Stimulated activated naive CD8-positive, alpha-beta T cell treated with anti-CD3 and anti-CD28 coated beads, Interleukin-15, Interleukin-2, amounts not matched to agents 100 ng/mL and 50 ng/mL, for 24 hours (primary cell): ENCODE measurements around the gene ARAP2.

ENCODE experiments used
- H3K27ac Mint-ChIP-seq: one replicate; pipeline ENCODE4 v1.8.0; 2021; ENCODE audit warnings: mild to moderate bottlenecking, mixed read lengths
- H3K27me3 Mint-ChIP-seq: one replicate; pipeline ENCODE4 v1.8.0; 2021; ENCODE audit warnings: mixed read lengths
- H3K36me3 Mint-ChIP-seq: one replicate; pipeline ENCODE4 v1.8.0; 2021; ENCODE audit warnings: low read depth, mixed read lengths
- H3K4me1 Mint-ChIP-seq: one replicate; pipeline ENCODE4 v1.8.0; 2021; ENCODE audit warnings: low read depth, mixed read lengths
- H3K4me3 Mint-ChIP-seq: one replicate; pipeline ENCODE4 v1.8.0; 2021; ENCODE audit warnings: mild to moderate bottlenecking, mixed read lengths
- H3K9me3 Mint-ChIP-seq: one replicate; pipeline ENCODE4 v1.8.0; 2021; ENCODE audit warnings: mixed read lengths

ARAP2 gene

DNA sequence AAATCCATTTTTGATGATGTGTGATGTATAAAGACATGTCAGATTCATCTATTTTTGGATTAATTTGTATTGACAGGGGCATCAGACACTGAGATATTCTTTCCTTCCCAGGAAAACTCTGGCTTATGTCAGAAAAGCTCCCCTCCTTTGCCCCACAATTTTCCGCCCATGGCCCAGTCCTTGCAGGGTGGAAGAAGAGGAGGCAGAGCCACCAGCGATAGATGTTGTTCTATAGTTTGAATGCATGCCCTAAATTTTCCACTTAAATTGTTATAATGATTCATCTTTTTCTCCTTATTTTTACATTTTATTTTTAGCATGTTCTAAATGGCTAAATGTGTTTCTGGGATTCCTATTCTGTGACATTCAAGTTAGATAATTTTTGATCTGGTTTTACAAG, 149.3 kb downstream of the ARAP2 start:
- Mint-ChIP-seq H3K9me3 (no peaks in the 10 kb centered on the region), H3K4me3 (no peak overlapping the region), H3K27ac (no peak overlapping the region), H3K36me3 (peaks cover 33% of the 10 kb centered on the region), H3K27me3 (no peaks in the 10 kb centered on the region), H3K4me1 (no peaks in the 10 kb centered on the region)

DNA sequence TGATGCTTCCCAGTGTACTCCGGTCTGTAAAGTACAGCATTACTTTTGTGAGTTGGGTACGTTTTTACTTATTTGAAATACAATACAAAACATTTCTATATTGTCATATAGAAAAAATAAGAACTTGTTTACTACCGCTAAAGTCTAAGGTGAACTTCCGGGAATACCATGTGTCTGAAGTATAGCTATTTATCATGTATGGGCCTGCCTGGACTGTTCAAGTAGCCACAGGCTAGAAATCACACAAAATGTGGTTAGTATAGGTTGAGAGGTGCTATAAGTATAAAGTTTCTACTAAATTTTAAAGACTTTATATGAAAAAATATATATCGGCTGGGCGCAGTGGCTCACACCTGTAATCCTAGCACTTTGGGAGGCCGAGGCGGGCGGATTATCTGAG, 152.3 kb downstream of the ARAP2 start:
- peaks cover 35% of the 10 kb centered on the region for H3K36me3 Mint-ChIP-seq
- no peaks in the 10 kb centered on the region for H3K9me3 Mint-ChIP-seq
- H3K4me1 Mint-ChIP-seq, result no peaks in the 10 kb centered on the region
- H3K4me3 Mint-ChIP-seq, result no peak overlapping the region
- no peak overlapping the region for H3K27ac Mint-ChIP-seq
- H3K27me3 Mint-ChIP-seq, result no peaks in the 10 kb centered on the region

DNA sequence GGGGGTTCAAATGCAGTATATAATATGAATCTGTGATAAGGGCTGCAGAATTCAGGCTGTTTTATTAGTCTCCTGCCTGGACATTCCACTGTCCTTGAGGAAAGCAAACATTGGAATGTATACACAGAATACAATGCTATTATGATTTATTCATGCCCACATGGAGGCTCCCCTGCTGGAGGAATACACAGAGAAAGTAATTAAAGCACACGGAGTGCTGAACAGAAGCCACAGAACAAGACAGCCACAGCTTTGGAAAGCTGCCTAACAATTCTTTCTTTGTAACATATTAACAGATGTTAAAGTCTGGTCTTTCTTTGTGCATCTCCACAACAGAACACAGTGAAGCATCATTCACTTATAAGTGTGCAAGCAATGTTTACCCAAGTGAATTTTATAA, 155.8 kb downstream of the ARAP2 start:
- H3K27me3 Mint-ChIP-seq, result no peaks in the 10 kb centered on the region
- H3K36me3 Mint-ChIP-seq, result peaks cover 28% of the 10 kb centered on the region
- no peak overlapping the region for H3K27ac Mint-ChIP-seq
- H3K4me1 Mint-ChIP-seq, result peaks cover 12% of the 10 kb centered on the region
- no peak overlapping the region for H3K4me3 Mint-ChIP-seq
- H3K9me3 Mint-ChIP-seq, result no peaks in the 10 kb centered on the region

DNA sequence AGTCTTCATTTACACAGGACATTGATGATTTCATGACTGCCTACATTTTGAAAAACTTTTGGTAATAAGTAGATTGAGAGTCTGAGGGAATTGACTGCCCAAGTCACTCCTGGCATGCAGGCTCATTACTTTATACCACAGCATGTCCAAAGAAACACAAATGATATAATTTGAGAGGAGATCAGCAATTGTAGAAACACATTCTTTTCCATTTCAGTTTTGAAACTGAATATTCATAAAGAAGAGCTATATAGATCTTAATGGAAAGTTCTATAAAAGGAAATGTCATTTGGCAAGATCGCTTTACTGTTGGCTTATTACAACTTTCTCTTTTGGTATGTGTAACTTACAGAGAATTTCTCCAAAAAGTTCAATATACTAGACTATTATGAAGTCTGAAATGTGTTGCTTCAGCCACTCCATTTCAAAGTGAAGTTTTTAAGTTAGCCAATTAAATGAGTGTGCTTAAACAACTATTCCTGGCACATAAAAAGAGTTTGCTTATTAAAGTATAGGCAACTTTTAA, 158.0 kb downstream of the ARAP2 start:
- H3K4me3 Mint-ChIP-seq, result no peak overlapping the region
- H3K9me3 Mint-ChIP-seq, result no peaks in the 10 kb centered on the region
- H3K36me3 Mint-ChIP-seq, result peaks cover 20% of the 10 kb centered on the region
- peak overlapping the region; percentile 43 for H3K27ac Mint-ChIP-seq
- H3K4me1 Mint-ChIP-seq, result peaks cover 12% of the 10 kb centered on the region
- H3K27me3 Mint-ChIP-seq, result no peaks in the 10 kb centered on the region

DNA sequence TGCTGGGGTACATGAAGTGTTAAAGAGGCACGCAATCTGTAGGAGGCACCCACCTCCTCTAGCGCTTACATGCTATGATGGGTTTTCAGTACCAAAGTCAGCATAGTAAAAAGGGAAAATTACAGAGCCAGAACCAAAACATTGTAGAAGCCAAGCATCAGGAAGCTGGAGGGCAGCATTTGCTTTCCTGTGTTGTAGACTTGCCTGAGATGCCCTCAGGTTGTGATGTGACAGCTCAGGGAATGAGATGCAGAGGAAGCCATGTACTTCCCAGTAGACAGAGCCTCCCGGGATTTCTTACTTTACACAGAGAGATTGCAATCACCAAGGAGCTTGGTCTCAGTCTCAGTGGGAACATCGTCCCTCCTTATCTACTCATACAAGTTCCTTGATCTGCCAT, 161.5 kb downstream of the ARAP2 start:
- no peak overlapping the region for H3K27ac Mint-ChIP-seq
- H3K4me3 Mint-ChIP-seq, result no peak overlapping the region
- no peaks in the 10 kb centered on the region for H3K9me3 Mint-ChIP-seq
- peaks cover 12% of the 10 kb centered on the region for H3K4me1 Mint-ChIP-seq
- peaks cover 6% of the 10 kb centered on the region for H3K36me3 Mint-ChIP-seq
- no peaks in the 10 kb centered on the region for H3K27me3 Mint-ChIP-seq

DNA sequence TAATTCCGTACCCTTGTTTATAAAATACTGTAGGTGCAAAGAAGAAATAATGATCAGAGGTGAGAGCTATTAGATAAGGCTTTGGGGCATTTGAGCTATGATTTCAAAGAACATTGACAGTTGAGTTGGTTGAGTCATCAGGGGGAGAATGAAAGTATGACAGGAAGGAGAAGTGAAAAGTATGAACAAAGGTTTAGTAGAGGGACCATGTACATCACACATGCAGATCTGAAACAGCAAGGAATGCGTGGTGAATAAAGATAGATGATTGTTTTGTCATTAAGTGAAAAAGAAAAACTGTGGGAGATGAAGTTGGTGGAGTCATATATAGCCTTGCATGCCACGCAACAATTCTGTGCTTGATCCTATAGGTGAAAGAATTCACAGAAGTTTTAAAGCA, 163.1 kb downstream of the ARAP2 start:
- no peaks in the 10 kb centered on the region for H3K9me3 Mint-ChIP-seq

DNA sequence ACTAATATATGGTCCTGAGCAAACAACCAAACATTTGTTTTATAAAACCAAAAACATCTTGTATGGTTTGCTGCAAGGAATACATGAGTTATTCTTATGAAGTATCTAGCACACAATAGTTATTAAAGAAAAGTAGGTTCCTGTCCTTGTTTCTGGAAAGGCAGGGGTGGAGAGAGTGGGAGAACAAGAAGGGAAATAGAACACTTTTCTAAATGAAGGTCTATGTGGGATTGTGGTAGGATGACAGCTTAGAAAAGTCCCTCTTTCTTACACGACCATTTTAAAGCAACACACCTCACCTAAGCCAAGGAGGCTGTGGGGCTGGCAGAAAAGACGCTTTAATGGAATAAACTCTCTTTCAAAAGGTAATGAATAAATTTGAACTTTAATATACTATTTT, 164.6 kb downstream of the ARAP2 start:
- Mint-ChIP-seq H3K27ac (no peak overlapping the region), H3K4me3 (no peak overlapping the region), H3K27me3 (no peaks in the 10 kb centered on the region), H3K36me3 (peaks cover 6% of the 10 kb centered on the region), H3K9me3 (no peaks in the 10 kb centered on the region), H3K4me1 (no peaks in the 10 kb centered on the region)

More for the DNA sequence above, 163.1 kb downstream of the ARAP2 start:
- peaks cover 6% of the 10 kb centered on the region for H3K4me1 Mint-ChIP-seq
- no peak overlapping the region for H3K27ac Mint-ChIP-seq
- H3K27me3 Mint-ChIP-seq, result no peaks in the 10 kb centered on the region
- peaks cover 6% of the 10 kb centered on the region for H3K36me3 Mint-ChIP-seq
- no peak overlapping the region for H3K4me3 Mint-ChIP-seq

DNA sequence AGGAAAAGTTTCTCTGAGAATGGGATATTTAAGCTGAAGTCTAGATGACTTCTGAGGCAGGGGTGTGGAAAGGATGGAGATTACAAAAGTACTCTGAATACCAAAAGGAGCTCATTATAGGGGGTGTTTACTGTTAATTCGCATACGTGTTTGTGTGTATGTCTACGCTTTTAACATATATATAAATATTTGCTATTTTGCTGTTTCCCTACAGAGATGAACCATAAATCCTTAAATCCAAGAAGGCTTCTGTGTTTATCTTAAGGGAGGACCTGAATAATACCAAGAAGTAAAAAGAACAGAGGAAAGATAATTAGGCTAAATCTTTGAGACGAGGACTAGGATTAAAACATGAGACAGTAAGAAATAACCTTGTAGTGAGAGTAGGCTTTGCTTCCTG, 166.0 kb downstream of the ARAP2 start:
- H3K4me3 Mint-ChIP-seq, result no peak overlapping the region
- H3K27me3 Mint-ChIP-seq, result no peaks in the 10 kb centered on the region
- no peak overlapping the region for H3K27ac Mint-ChIP-seq
- H3K4me1 Mint-ChIP-seq, result no peaks in the 10 kb centered on the region
- peaks cover 13% of the 10 kb centered on the region for H3K36me3 Mint-ChIP-seq
- no peaks in the 10 kb centered on the region for H3K9me3 Mint-ChIP-seq

DNA sequence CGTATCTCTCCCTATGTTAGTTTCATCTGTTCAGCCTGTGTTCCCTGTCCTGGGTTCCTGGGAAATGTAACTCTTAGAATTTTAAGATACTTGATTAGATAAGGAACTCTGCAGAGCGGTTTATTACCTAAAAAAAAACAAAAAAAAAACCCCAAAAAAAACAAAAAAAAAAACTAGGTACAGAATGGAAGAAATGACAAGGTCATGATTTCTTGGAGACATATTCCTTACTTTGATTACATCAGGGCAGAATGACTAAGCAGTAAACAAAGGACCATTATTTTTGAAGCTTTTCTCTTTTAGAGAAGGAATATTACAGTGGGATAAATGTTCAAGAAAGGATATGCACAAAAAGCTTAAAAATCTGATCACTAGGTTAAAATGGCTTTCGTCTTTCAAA, 171.8 kb downstream of the ARAP2 start:
- Mint-ChIP-seq H3K36me3 (peaks cover 42% of the 10 kb centered on the region), H3K4me1 (no peaks in the 10 kb centered on the region), H3K4me3 (no peak overlapping the region)

DNA sequence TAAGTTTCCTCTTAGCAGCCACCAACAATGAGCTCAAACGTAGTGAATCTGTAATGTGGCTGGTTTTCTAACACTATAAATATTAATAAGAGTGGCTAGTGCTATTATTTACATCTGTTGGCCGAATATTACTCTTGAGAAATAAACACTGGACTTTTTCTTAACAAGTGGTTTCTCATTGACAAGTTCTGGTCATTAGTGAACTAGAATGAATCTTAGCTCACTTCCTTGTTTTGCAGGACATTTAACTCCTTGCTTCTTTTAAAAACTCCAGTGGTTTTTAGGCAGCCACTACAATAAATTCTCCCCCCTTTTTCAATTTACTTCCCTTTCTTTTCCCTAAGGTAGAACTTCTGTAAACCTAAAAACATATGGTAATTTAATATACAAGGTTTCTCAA, 177.2 kb downstream of the ARAP2 start:
- H3K27ac Mint-ChIP-seq, result no peak overlapping the region
- H3K36me3 Mint-ChIP-seq, result peaks cover 32% of the 10 kb centered on the region
- no peaks in the 10 kb centered on the region for H3K4me1 Mint-ChIP-seq
- H3K4me3 Mint-ChIP-seq, result no peak overlapping the region
- no peaks in the 10 kb centered on the region for H3K27me3 Mint-ChIP-seq
- H3K9me3 Mint-ChIP-seq, result no peaks in the 10 kb centered on the region

More for the DNA sequence above, 171.8 kb downstream of the ARAP2 start:
- no peaks in the 10 kb centered on the region for H3K9me3 Mint-ChIP-seq
- H3K27ac Mint-ChIP-seq, result no peak overlapping the region
- no peaks in the 10 kb centered on the region for H3K27me3 Mint-ChIP-seq

DNA sequence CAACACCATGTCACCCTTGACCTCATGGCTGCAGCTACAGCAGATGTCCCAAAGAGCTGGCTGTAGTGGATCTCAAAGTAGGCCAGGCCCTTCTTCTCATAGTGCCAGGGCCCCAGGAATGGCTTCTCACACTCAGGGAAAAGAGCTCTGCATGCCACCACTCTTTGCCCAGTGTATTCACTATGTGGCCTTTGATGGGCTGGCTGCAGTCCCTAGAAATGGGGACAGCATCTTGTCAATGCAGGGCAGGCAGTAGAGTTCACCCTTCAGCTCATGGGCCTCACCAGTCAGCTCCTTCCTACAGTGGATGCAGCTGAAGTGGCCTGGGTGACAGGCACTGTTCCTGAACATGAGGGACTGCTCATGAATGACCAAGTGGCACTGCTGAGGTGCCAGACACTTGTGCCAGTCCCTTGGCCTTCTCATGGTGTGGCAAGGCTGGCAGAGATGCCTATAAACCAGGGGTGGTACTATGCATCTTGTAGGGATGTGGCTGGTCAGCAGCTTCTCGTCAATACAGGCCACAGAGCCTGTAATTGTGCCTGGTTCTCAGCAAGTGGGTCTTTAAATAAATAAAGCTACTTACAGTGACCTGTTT, 178.9 kb downstream of the ARAP2 start:
- Mint-ChIP-seq H3K27me3 (no peaks in the 10 kb centered on the region), H3K9me3 (no peaks in the 10 kb centered on the region), H3K36me3 (peaks cover 28% of the 10 kb centered on the region), H3K4me3 (no peak overlapping the region), H3K27ac (no peak overlapping the region), H3K4me1 (no peaks in the 10 kb centered on the region)

DNA sequence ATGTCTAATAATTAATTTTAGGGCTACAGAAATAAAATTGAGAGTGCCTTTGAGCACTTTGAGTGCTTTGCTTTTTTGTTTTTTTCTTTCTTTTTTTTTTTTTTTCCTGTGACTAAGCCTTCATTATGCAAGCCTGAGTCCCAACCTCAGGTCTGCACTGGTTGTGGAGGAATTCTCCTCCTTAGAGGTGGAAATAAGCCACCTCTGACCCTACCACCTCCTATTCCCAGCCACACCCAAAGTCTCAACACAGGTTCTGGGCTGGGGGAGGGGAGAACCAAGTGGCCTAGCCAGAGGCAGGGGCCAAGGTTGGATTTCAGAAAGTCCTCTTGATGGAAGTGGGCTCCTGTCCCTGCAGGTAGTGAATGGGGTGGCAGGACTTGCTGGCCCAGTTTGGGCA, 180.2 kb downstream of the ARAP2 start:
- H3K4me3 Mint-ChIP-seq, result no peak overlapping the region
- peaks cover 18% of the 10 kb centered on the region for H3K36me3 Mint-ChIP-seq
- no peaks in the 10 kb centered on the region for H3K4me1 Mint-ChIP-seq
- H3K27ac Mint-ChIP-seq, result no peak overlapping the region
- no peaks in the 10 kb centered on the region for H3K27me3 Mint-ChIP-seq
- no peaks in the 10 kb centered on the region for H3K9me3 Mint-ChIP-seq

DNA sequence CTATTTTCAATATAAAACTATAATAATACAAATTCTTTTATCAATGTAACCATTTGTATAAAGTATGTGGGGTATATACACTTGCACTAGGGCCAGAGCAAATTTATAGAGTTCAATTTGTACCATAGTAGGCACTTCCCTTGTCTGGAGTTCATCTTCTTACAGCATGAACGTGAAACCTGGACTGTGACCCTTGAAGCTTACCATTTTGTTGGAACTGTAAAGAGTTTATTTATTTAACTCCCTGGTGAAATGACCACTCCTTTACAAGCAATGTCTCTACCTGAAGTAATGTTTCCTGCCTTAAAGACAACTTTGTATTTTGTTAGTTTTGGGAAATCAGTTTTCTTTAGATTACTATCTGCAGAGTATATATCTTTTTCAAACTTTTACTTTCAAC, 188.2 kb downstream of the ARAP2 start:
- no peaks in the 10 kb centered on the region for H3K27me3 Mint-ChIP-seq
- no peaks in the 10 kb centered on the region for H3K4me1 Mint-ChIP-seq
- H3K4me3 Mint-ChIP-seq, result no peak overlapping the region

DNA sequence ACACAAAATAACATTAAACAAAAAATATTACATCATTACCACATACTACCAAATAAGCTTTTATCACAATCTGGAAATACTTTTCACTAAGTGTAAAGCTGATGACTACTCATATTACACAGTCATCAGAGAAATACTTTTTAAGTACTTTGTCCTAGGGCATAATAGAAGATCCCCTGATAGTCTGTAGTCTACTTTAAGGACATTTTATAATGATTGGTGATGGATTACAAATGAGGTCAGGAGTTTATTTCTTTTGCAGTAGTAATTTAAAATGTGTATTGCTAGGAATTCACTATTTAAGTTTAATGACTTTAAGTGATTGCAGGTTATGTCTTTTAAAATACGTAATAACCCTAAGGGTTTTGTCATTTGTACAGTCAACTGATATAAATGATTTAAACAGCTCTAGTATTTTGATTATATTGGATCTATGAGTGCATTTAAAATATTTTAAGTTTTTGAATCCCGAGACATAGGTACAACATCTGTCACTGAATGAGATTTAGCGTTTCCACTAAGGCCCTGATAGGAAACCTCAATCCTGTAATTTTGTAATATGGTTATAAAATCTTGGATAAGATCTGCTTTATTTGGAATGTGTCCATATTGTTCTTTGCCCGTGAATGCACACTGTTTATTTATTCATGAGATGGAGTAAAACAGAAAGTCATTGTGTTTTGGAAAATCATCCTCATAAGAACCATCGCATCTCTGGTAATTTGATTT, 189.5 kb downstream of the ARAP2 start:
- H3K27me3 Mint-ChIP-seq, result no peaks in the 10 kb centered on the region
- H3K4me1 Mint-ChIP-seq, result no peaks in the 10 kb centered on the region
- no peaks in the 10 kb centered on the region for H3K9me3 Mint-ChIP-seq
- H3K36me3 Mint-ChIP-seq, result no peaks in the 10 kb centered on the region
- no peak overlapping the region for H3K4me3 Mint-ChIP-seq
- no peak overlapping the region for H3K27ac Mint-ChIP-seq

More for the DNA sequence above, 188.2 kb downstream of the ARAP2 start:
- Mint-ChIP-seq H3K36me3 (no peaks in the 10 kb centered on the region), H3K9me3 (no peaks in the 10 kb centered on the region), H3K27ac (no peak overlapping the region)

DNA sequence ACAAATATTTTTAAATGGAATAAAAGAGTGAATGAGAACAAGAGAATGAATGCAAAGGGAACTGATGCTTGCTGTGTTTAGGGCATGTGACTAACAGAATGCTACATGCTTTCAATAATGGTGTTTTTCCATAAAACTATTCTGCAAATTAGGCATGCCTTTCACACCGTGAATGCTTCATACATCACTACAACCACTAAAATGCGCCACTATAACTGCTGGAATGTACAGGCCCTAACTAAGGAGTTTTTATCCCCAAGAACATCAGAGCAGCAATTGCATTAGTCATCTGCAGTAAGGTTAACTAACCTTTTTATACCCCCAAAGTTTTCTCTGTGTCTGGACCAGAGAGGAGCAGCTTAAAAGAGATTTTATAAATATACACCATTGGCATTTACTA, 190.4 kb downstream of the ARAP2 start:
- H3K36me3 Mint-ChIP-seq, result no peaks in the 10 kb centered on the region
- H3K27me3 Mint-ChIP-seq, result no peaks in the 10 kb centered on the region
- H3K4me1 Mint-ChIP-seq, result no peaks in the 10 kb centered on the region
- no peaks in the 10 kb centered on the region for H3K9me3 Mint-ChIP-seq
- H3K27ac Mint-ChIP-seq, result no peak overlapping the region
- H3K4me3 Mint-ChIP-seq, result no peak overlapping the region

DNA sequence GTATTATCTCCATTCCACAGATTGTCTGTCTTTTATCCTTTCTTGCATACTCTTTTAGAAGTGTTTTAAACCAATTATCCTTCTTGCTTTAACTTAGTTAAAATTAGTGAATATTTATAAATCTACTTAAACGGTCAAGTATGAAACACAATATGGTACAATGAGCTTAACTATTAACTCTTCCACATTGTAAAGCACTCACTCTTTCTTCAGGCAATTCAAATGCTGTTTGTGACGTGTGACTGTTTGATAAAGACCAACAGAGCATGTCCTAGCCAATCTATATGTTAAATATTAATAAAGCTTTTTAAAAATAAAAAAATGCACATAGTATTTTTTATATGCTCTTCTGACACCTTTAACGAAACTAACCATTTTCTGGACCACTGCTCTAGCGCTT, 192.7 kb downstream of the ARAP2 start:
- no peaks in the 10 kb centered on the region for H3K36me3 Mint-ChIP-seq
- no peaks in the 10 kb centered on the region for H3K9me3 Mint-ChIP-seq
- no peaks in the 10 kb centered on the region for H3K4me1 Mint-ChIP-seq
- H3K4me3 Mint-ChIP-seq, result no peak overlapping the region
- H3K27ac Mint-ChIP-seq, result no peak overlapping the region
- H3K27me3 Mint-ChIP-seq, result no peaks in the 10 kb centered on the region
